Measurements from ENCODE around the gene CSRNP2. TPM values are rescaled to one million over a fixed set of nuclear protein-coding genes. Genes with fewer than 3 reads are reported as not detected.

Gene CSRNP2
- total and polyA plus RNA-seq, 2 of the 13 experiments (the other 11 are each of a cell fraction or from before 2014, with no cell fraction given): 4.8 to 7.3 TPM

GRCh38 chr12:51025836-51026638, 57.4 kb downstream of the CSRNP2 start, which contains the start of gene SLC11A2 (continued):
- TF ChIP-seq, protein P1, sequence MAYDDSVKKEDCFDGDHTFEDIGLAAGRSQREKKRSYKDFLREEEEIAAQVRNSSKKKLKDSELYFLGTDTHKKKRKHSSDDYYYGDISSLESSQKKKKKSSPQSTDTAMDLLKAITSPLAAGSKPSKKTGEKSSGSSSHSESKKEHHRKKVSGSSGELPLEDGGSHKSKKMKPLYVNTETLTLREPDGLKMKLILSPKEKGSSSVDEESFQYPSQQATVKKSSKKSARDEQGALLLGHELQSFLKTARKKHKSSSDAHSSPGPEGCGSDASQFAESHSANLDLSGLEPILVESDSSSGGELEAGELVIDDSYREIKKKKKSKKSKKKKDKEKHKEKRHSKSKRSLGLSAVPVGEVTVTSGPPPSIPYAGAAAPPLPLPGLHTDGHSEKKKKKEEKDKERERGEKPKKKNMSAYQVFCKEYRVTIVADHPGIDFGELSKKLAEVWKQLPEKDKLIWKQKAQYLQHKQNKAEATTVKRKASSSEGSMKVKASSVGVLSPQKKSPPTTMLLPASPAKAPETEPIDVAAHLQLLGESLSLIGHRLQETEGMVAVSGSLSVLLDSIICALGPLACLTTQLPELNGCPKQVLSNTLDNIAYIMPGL (CRISPR knock-in tag; IDR thresholded peaks at IDR 0.05; ENCODE audit: borderline replicate concordance in 1 of 2, low read depth in 1 of 2): peak; percentile 10 to 63
- TF ChIP-seq ZNF12 (CRISPR knock-in tag; IDR thresholded peaks at IDR 0.05) (no peak), SNAI1 (CRISPR knock-in tag; IDR thresholded peaks at IDR 0.05; ENCODE audit: borderline replicate concordance) (peak; percentile 90), CBX2 (IDR thresholded peaks at IDR 0.05; ENCODE audit: low read depth, low read length) (no peak), CBX2 (CRISPR knock-in tag; IDR thresholded peaks at IDR 0.05; ENCODE audit: low read depth) (0 out of 2 replicates have a peak, but pooled peaks have one; percentile 49), CREB1 (IDR thresholded peaks at IDR 0.05) (peak; percentile 67; the same call in 1 of the 2 replicates), CREB1 (CRISPR knock-in tag; IDR thresholded peaks at IDR 0.05) (no peak; the same call in 1 of the 2 replicates), ETS1 (CRISPR knock-in tag; IDR thresholded peaks at IDR 0.05) (peak; percentile 35; the same call in 1 of the 2 replicates), USF2 (IDR thresholded peaks at IDR 0.05; ENCODE audit: low read depth, low read length) (no peak), USF2 (CRISPR knock-in tag; IDR thresholded peaks at IDR 0.05; ENCODE audit: borderline replicate concordance) (no peak; the same call in none of the 2 replicates), ZNF619 (CRISPR knock-in tag; IDR thresholded peaks at IDR 0.05) (0 out of 2 replicates have a peak, but pooled peaks have one; percentile 82), ZUFSP (CRISPR knock-in tag; IDR thresholded peaks at IDR 0.05; ENCODE audit: borderline replicate concordance) (no peak), ZMYM3 (CRISPR knock-in tag; IDR thresholded peaks at IDR 0.05) (no peak), ZNF614 (CRISPR knock-in tag; IDR thresholded peaks at IDR 0.05; ENCODE audit: borderline replicate concordance) (peak; percentile 32; the same call in 1 of the 2 replicates), HDAC2 (CRISPR knock-in tag; IDR thresholded peaks at IDR 0.05) (no peak)
- TF ChIP-seq, protein P2, sequence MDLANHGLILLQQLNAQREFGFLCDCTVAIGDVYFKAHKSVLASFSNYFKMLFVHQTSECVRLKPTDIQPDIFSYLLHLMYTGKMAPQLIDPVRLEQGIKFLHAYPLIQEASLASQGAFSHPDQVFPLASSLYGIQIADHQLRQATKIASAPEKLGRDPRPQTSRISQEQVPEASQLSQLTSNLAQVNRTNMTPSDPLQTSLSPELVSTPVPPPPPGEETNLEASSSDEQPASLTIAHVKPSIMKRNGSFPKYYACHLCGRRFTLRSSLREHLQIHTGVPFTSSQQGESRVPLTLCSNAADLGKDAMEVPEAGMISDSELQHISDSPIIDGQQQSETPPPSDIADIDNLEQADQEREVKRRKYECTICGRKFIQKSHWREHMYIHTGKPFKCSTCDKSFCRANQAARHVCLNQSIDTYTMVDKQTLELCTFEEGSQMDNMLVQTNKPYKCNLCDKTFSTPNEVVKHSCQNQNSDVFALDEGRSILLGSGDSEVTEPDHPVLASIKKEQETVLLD (CRISPR knock-in tag; IDR thresholded peaks at IDR 0.05; ENCODE audit: low read depth): peak; percentile 87
- TF ChIP-seq, protein P3, sequence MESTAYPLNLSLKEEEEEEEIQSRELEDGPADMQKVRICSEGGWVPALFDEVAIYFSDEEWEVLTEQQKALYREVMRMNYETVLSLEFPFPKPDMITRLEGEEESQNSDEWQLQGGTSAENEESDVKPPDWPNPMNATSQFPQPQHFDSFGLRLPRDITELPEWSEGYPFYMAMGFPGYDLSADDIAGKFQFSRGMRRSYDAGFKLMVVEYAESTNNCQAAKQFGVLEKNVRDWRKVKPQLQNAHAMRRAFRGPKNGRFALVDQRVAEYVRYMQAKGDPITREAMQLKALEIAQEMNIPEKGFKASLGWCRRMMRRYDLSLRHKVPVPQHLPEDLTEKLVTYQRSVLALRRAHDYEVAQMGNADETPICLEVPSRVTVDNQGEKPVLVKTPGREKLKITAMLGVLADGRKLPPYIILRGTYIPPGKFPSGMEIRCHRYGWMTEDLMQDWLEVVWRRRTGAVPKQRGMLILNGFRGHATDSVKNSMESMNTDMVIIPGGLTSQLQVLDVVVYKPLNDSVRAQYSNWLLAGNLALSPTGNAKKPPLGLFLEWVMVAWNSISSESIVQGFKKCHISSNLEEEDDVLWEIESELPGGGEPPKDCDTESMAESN (CRISPR knock-in tag; conservative IDR thresholded peaks at IDR 0.05): peak; percentile 20

All from HepG2 (cell line).